Ovary (tissue), 3 donors: ENCODE data around the gene PKD2L1.

Source experiments
- CTCF ChIP-seq, 3 donors: fragments of 450-650 bp in 2 of 3; fragments of 200-600 bp in 1 of 3; IDR thresholded peaks; one replicate each; pipeline versions ENCODE4 v1.5.1 to v1.8.0; 2016 to 2022; ENCODE audit warnings: antibody characterized with exemption in 3 of 3, mild to moderate bottlenecking in 1 of 3
- EP300 ChIP-seq: sonication (generic); formaldehyde crosslinking; IDR thresholded peaks from one replicate; pipeline ENCODE4 v1.6.1; 2017; ENCODE audit warnings: antibody characterized with exemption
- POLR2A ChIP-seq: fragments of 450-650 bp; IDR thresholded peaks from one replicate; pipeline ENCODE4 v1.6.1; 2017; ENCODE audit warnings: antibody characterized with exemption, mild to moderate bottlenecking, moderate library complexity
- donor health status: DM: no; HTN: no; CAD: no.

GRCh38 chr10:100239851-100240250 lies 90.2 kb downstream of the PKD2L1 start:
- no peak for TF ChIP-seq CTCF (IDR thresholded peaks at IDR 0.05)
- TF ChIP-seq EP300 = no peak
- no peak for TF ChIP-seq POLR2A
